Stimulated activated CD4-positive, alpha-beta T cell treated with anti-CD3 and anti-CD28 coated beads, Interleukin-12 subunit alpha, Interleukin-12 subunit beta, amount 100 ng/mL, for 48 hours (primary cell): ENCODE measurements around the gene RNF220.
"Not testable (repeated sequence)": the region's sequence is repeated elsewhere in the genome, so short reads cannot be mapped to it uniquely, and the experiment has no call there.

Source experiments
- DNase-seq, 3 donors: peaks; one replicate each; pipeline ENCODE4 v3.0.0-alpha.2; 2020; ENCODE audit warnings: low read depth in 2 of 3, low spot score in 1 of 3

Gene RNF220

GRCh38 chr1:44546403-44547053, 141.5 kb downstream of the RNF220 start:
- DNase-seq: no peak

DNA sequence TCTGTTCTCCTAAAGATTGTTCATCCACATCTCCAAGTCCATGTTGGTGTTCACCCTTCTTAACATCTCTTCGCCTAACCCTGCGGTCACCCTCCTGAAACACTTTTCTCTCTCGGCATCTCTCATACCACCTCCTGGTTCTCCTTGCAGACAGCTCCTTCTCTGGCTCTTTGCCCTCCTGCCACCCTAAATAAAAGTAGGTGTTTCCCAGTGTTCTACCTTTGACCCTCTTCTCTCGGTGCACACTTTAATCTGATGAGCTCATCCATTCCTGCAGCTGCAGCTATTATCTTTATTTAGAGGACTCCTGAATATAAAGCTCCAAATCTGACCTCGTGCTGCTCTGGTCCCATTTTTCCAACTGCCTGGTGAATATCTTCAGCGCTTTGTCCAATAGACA, 142.3 kb downstream of the RNF220 start:
- no peak for DNase-seq

- DNase-seq: no peak
These were observed 142.8 kb downstream of the RNF220 start for GRCh38 chr1:44547837-44548236.

GRCh38 chr1:44549510-44549909, 144.5 kb downstream of the RNF220 start:
- DNase-seq: no peak

GRCh38 chr1:44553127-44553758, 148.2 kb downstream of the RNF220 start:
- DNase-seq: no peak

GRCh38 chr1:44553771-44554170, 148.7 kb downstream of the RNF220 start:
- DNase-seq: no peak

- no peak for DNase-seq
These were observed 149.7 kb downstream of the RNF220 start for GRCh38 chr1:44554706-44555105.

DNA sequence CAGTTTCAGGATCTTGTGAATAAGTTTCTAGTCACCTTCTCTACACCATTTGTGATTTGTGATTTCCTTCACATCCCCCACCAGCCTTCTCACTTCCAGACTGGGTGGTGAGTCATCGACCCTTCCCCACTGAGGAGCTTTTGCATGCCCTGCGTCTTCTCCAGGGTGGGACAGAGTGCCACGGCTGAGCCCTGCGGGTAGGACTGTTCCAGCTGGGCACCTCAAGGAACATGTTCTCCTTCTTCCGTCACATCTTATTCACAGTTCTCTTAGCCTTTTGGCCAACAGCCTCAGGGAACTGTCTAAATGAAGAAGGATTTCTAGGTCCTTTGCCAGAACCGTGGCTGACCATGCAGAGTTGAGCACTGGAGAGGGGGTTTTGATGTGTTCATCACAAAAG, 152.7 kb downstream of the RNF220 start:
- DNase-seq: no peak

DNA sequence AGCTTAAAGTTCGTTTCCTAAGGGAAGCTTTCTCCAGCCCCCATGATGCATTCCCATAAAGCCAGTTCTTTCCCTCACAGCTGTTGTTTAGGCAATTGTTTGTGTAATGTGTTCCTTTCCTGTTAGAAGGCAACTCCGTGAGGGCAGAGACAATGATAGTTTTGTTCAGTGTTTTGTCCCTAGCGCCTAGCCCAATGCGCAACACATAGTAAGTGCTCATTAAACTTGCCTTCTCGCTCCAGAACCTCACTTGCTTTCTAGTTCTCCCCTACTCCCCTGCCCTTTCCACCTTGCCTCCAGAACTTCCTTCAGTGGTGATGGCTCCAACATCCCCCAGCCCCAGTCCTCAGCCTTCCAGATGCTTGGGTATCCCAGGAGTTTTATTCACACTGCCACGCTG, 153.8 kb downstream of the RNF220 start:
- no peak for DNase-seq

DNA sequence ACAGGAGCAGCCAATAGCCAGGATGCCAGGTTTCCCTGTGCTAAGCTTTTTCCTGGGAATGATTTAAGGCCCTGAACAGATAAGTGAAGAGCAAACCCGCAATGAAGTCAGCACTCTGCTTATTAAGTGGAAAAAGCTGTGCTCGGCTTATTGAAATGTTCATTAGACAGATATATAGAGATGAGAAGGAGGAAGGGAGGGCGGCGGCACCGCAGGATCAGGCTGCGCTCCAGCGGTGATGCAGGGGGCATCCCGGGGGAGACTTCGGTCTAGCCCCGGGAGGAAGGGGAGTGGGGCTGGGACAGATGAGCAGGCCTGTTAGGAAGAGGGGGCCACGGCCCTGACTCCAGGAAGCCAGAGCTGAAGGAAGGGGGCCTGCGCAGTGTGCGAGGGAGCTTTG, 154.3 kb downstream of the RNF220 start:
- no peak for DNase-seq

DNA sequence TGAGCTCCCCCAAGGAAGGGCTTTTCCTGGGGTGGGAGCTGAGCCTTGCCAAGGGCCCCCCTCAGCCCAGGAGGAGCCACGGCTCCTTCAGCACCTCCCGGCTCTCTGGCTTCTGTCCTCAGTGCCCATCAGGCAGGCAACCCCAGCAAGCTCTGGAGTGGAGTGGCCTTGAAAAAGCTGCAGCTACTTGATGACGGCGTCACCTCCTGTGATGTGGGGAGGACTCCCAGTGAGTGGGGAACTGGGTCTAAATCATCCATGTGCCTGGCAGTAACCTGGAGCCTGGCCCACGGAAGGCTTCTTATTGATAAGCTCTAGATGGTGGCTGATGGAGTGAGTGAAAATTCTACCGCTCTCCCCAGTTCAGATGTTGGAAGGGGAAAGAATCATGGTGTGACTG, 154.9 kb downstream of the RNF220 start:
- DNase-seq: no peak

- DNase-seq: not testable (repeated sequence)
These were observed 155.6 kb downstream of the RNF220 start for GRCh38 chr1:44560696-44561095.

- no peak for DNase-seq
These were observed 160.2 kb downstream of the RNF220 start for GRCh38 chr1:44565259-44565750.

- no peak for DNase-seq
These were observed 160.8 kb downstream of the RNF220 start for GRCh38 chr1:44565833-44566232.

DNA sequence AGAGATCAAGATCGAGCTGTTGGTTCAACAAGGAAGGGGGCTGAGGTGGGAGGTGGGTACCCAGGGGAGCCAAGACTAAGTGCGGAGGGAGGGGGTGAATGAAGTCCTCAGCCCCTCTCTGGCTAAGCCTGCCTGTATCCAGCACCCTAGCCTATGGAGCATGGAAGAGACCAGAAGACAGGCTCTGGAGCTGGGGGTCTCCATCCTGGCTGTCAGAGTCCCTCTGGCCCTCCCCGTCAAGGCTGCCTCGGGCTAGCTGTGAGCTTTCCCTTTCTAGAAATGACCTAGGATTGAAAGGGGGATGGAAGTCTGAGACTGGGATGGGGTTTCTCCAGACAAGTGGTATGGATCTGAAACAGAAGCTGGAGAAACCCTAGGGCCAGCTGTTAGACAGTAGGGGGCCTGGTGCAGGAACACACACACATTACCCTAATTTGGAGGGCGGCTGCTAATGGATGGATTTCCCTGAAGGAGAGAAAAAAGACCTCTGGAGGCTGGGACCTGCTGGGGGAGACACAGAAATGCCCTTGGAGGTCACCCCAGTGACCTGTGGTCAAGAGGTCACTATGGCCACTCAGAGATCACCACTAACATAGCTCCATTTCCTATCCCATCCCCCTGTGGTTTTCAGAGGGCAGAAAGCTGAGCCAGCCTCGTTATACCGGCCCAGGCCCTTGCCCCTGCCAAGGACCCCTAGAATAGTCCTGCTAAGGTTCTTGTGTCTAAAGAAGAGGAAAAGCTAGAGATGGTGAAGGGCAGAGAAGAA, 161.4 kb downstream of the RNF220 start:
- no peak for DNase-seq

DNA sequence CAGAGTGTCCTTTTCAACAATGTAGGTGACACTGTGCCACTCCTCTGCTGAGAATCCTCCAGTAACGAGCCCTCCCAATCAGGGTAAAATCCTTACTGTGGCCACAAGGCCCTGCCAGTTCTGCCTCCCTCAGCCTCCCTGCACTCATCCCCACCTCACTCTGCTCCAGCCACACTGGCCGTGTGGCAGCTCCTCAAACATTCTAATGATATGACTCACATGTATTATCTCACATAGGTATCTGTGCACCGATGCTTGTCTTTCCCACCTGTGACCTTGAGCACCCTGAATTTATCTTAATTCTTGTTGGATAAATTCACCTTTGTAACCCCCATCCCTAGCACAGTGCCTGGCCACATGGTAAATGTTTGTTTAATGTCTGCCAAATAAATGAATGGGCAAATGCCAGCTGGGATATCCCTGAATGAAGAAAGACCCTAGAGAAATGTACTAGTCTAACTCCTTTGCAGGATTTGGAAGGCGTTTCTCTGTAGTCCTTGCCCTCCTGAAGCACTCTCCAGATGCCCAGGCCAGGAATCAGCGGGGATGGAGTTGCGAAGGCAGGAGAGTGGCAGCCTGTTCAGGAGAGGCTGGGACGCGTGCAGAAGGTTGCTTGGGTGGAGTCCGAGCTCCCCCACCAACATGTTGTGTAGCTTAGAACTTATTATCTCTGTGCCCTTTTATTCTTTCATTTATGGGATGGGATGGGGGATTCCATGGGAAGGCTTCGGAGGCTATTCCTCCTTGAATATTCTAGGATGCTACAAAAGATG, 163.3 kb downstream of the RNF220 start:
- no peak for DNase-seq

DNA sequence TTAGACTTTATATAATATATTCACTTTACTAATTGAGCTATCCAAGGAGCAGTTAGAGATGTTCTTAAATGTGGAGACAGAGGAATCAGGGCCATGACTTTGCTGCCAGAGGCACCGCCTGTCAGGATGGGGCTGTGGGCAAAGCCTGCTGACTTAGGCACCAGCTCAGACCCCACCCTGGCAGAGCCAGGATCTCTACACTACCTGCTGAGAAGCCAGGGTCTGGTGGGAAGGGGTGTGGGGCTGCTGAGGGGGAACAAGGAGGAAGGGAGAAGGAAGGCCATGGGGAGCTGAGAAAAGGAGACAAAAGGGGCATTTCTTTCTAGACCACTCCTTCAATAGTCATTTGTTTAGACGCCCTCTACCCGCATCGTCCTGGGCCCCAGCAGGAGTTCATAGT, 164.4 kb downstream of the RNF220 start:
- no peak for DNase-seq

DNA sequence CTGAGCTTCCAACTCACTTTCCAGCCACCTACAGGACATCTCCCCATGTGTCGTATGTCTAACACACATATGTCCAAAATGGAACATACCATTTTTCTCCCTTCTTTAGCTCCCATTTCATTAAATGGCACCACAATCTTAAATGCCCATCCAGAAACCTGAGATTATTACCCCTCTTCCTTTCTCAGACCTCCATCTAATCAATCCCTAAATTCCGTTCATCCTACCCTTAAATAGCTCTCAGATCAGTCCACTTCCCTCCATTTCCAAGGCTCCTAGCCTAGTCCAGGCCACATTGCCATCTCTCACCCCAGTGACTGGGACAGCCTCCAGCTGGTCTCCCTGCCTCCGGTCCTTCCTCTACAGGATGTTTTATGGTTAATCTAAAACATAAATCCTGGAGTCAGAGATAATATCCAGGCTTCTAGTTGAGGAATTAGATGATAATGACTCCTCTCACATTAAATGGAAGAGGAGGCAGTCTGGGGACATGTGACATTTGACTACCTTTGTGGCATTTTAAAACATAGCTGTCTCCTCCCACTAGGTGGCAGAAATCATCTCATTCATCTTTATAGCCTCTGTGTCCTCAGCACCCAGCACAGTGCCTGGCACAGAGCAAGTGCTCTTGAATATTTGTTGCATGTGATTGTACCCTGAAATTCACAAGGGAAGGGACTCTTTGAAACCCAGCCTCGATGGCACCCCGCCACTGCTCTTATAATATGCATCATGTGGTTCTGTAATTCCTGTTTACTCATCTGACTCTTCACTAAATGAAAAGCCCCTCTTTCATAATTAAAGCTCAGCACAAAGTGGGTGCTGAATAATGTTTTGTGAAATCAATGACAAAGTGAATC, 166.9 kb downstream of the RNF220 start:
- DNase-seq: no peak

GRCh38 chr1:44572572-44572879, 167.5 kb downstream of the RNF220 start:
- DNase-seq: no peak

DNA sequence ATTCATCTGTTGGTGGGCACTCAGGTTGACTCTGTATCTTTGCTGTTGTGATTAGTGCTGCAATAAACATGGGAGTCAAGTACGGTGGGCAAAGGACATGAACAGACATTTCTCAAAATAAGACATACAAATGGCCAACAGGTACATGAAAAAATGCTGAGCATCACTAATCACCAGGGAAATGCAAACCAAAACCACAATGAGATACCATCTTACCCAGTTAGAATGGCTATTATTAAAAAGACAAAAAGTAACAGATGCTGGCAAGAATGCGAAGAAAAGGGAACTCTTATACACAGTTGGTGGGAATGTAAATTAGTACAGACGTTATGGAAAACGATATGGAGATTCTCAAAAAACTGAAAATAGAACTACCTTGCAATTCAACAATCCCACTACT, 170.3 kb downstream of the RNF220 start:
- DNase-seq: no peak
